H1 (cell line): ENCODE data around the gene CPHXL. TPM values are rescaled to one million over a fixed set of nuclear protein-coding genes. Genes with fewer than 3 reads are reported as not detected.

Experiments used
- KDM4A ChIP-seq: IDR thresholded peaks from one replicate; pipeline ENCODE4 v1.7.1; 2012; ENCODE audit warnings: low read depth, mild to moderate bottlenecking, moderate library complexity, low read length, inconsistent platforms; ENCODE audit not compliant: severe bottlenecking
- polyA plus RNA-seq, 7 experiments: library from polyadenylated mRNA; depleted of rRNA in 3 of 7; stranded (reverse) in 5 of 7; unstranded in 2 of 7; fragments of >200 nt in 5 of 7; fragments of 200-250 nt in 2 of 7; gene quantifications; 1 replicate in 5 of 7; 2 replicates in 1 of 7; 4 replicates in 1 of 7; pipeline versions ENCODE4 v1.2.1 to v1.2.3, GENCODE V29; 2011 to 2013; ENCODE audit warnings: missing spikeins in 2 of 7, mixed read lengths in 2 of 7
- total RNA-seq: library from RNA; stranded (reverse); fragmentation: NEBNext Ultra II Directional; extraction: Animal tissue kit (Norgen Biotek cat#: 25700); gene quantifications from 2 replicates; pipeline ENCODE4 v1.2.1, GENCODE V29; 2021

Gene CPHXL
- total and polyA plus RNA-seq, 2 of the 8 experiments (the other 6 are each of a cell fraction or from before 2014, with no cell fraction given) = not detected

- TF ChIP-seq KDM4A = no peak
Measured at GRCh38 chr16:75710344-75710743, 15.9 kb downstream of the CPHXL start (continued).
